ENCODE results near the gene NT5C. TPM values are rescaled to one million over a fixed set of nuclear protein-coding genes. Genes with fewer than 3 reads are reported as not detected.

The NT5C gene
- total RNA-seq, 1 experiment from 2014 or later: 91.8 TPM

GRCh38 chr17:75116737-75117136, 14.8 kb downstream of the NT5C start:
- no peak for DNase-seq (ENCODE audit: low read depth)

- DNase-seq (ENCODE audit: low read depth): no peak
These were observed 16.0 kb downstream of the NT5C start for GRCh38 chr17:75115555-75115954.

GRCh38 chr17:75114552-75115314, 16.8 kb downstream of the NT5C start:
- no peak for DNase-seq (ENCODE audit: low read depth)

- peak; percentile 86 for DNase-seq (ENCODE audit: low read depth)
These were observed 17.6 kb downstream of the NT5C start for GRCh38 chr17:75113798-75114551.

- no peak for DNase-seq (ENCODE audit: low read depth)
These were observed 19.7 kb downstream of the NT5C start for GRCh38 chr17:75111777-75112335.

GRCh38 chr17:75110234-75110937, 21.2 kb downstream of the NT5C start:
- no peak for DNase-seq (ENCODE audit: low read depth)

- DNase-seq (ENCODE audit: low read depth): peak; percentile 91
These were observed 21.9 kb downstream of the NT5C start, which contains the start of gene ARMC7 for GRCh38 chr17:75109407-75110233. TSS of gene ARMC7 (plus strand) at chr17:75109969. CDS start at chr17:75110289, 320 bp downstream.

- no peak for DNase-seq (ENCODE audit: low read depth)
These were observed 22.5 kb downstream of the NT5C start for GRCh38 chr17:75109046-75109406.

- no peak for DNase-seq (ENCODE audit: low read depth)
These were observed 23.3 kb downstream of the NT5C start for GRCh38 chr17:75108193-75108592.

- peak; percentile 69 for DNase-seq (ENCODE audit: low read depth)
These were observed 26.1 kb downstream of the NT5C start for GRCh38 chr17:75105126-75106080.

GRCh38 chr17:75103601-75104554, 27.7 kb downstream of the NT5C start:
- DNase-seq (ENCODE audit: low read depth): no peak

GRCh38 chr17:75102385-75102821, 29.1 kb downstream of the NT5C start:
- no peak for DNase-seq (ENCODE audit: low read depth)

- no peak for DNase-seq (ENCODE audit: low read depth)
These were observed 31.5 kb downstream of the NT5C start for GRCh38 chr17:75099881-75100595.

- no peak for DNase-seq (ENCODE audit: low read depth)
These were observed 32.7 kb downstream of the NT5C start for GRCh38 chr17:75098861-75099260.

GRCh38 chr17:75097865-75098264, 33.7 kb downstream of the NT5C start:
- no peak for DNase-seq (ENCODE audit: low read depth)

GRCh38 chr17:75096082-75096625, 35.4 kb downstream of the NT5C start:
- DNase-seq (ENCODE audit: low read depth): peak; percentile 94

- DNase-seq (ENCODE audit: low read depth): no peak
These were observed 36.6 kb downstream of the NT5C start for GRCh38 chr17:75094871-75095399.

Measured in Daoy (cell line).